HL-60 (cell line): ENCODE measurements around the gene GOLPH3L.
"Not testable (repeated sequence)": the region's sequence is repeated elsewhere in the genome, so short reads cannot be mapped to it uniquely, and the experiment has no call there.

Experiments
- DNase-seq, 2 experiments: peaks; one replicate each; pipeline ENCODE4 v3.0.0-alpha.2; 2010 to 2020; ENCODE audit warnings: low read depth in 1 of 2, low spot score in 1 of 2
- H3K27ac ChIP-seq: fragments of 250-450 bp; sonication (Bioruptor Pico); replicated peaks from 2 replicates; pipeline ENCODE4 v1.5.1; 2020; ENCODE audit warnings: mild to moderate bottlenecking, moderate library complexity
- H3K27me3 ChIP-seq: fragments of 250-450 bp; sonication (Bioruptor Pico); 2 replicates; pipeline ENCODE4 v1.5.1; 2021; ENCODE audit warnings: mild to moderate bottlenecking, moderate library complexity; ENCODE audit not compliant: insufficient read depth, poor library complexity, severe bottlenecking
- H3K4me3 ChIP-seq: replicated peaks from 2 replicates; pipeline ENCODE4 v1.5.1; 2011; ENCODE audit warnings: mild to moderate bottlenecking, control low read depth, low read length; ENCODE audit not compliant: insufficient read depth
- GABPA ChIP-seq: IDR thresholded peaks from 2 replicates; pipeline ENCODE4 v1.6.1; 2012; ENCODE audit warnings: low read depth
- POLR2AphosphoS5 ChIP-seq: IDR thresholded peaks from 2 replicates; pipeline ENCODE4 v1.6.1; 2012; ENCODE audit warnings: low read depth
- REST ChIP-seq: IDR thresholded peaks from 2 replicates; pipeline ENCODE4 v1.6.1; 2012; ENCODE audit warnings: low read depth; ENCODE audit not compliant: insufficient replicate concordance
- SPI1 ChIP-seq: IDR thresholded peaks from 2 replicates; pipeline ENCODE4 v1.6.1; 2012; ENCODE audit warnings: low read depth, mild to moderate bottlenecking, borderline replicate concordance
- TF ChIP-seq, protein P1 (sequence below): IDR thresholded peaks from one replicate; pipeline ENCODE4 v1.5.1; 2011; ENCODE audit warnings: low read length, control low read depth, inconsistent platforms; ENCODE audit not compliant: insufficient read depth

Gene GOLPH3L

GRCh38 chr1:150628766-150629114, 68.2 kb downstream of the GOLPH3L start:
- peak overlapping the region; percentile 94 for H3K27ac ChIP-seq
- TF ChIP-seq, protein P1, sequence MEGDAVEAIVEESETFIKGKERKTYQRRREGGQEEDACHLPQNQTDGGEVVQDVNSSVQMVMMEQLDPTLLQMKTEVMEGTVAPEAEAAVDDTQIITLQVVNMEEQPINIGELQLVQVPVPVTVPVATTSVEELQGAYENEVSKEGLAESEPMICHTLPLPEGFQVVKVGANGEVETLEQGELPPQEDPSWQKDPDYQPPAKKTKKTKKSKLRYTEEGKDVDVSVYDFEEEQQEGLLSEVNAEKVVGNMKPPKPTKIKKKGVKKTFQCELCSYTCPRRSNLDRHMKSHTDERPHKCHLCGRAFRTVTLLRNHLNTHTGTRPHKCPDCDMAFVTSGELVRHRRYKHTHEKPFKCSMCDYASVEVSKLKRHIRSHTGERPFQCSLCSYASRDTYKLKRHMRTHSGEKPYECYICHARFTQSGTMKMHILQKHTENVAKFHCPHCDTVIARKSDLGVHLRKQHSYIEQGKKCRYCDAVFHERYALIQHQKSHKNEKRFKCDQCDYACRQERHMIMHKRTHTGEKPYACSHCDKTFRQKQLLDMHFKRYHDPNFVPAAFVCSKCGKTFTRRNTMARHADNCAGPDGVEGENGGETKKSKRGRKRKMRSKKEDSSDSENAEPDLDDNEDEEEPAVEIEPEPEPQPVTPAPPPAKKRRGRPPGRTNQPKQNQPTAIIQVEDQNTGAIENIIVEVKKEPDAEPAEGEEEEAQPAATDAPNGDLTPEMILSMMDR, result no peak
- no peak for TF ChIP-seq GABPA
- TF ChIP-seq SPI1, result no peak
- TF ChIP-seq REST, result no peak
- no peak for TF ChIP-seq POLR2AphosphoS5
- peak overlapping the region; percentile 89 for H3K4me3 ChIP-seq
- no peaks in the 10 kb centered on the region for H3K27me3 ChIP-seq
- DNase-seq, result peak in 1 of 2 experiments; percentile 21

GRCh38 chr1:150627826-150628410, 69.0 kb downstream of the GOLPH3L start:
- peak overlapping the region; percentile 94 for H3K27ac ChIP-seq

GRCh38 chr1:150626150-150626549, 70.8 kb downstream of the GOLPH3L start:
- Histone ChIP-seq H3K4me3 (no peak overlapping the region), H3K27me3 (no peaks in the 10 kb centered on the region), H3K27ac (no peak overlapping the region)
- DNase-seq, result no peak
- TF ChIP-seq GABPA, result no peak
- TF ChIP-seq REST, result no peak
- TF ChIP-seq SPI1, result no peak
- TF ChIP-seq, protein P1, result no peak
- TF ChIP-seq POLR2AphosphoS5, result no peak

More at GRCh38 chr1:150627826-150628410, 69.0 kb downstream of the GOLPH3L start:
- H3K4me3 ChIP-seq, result peak overlapping the region; percentile 89
- DNase-seq, result peak; percentile 28 to 56
- H3K27me3 ChIP-seq, result no peaks in the 10 kb centered on the region
- peak; percentile 25; the same call in 1 of the 2 replicates for TF ChIP-seq SPI1
- TF ChIP-seq, protein P1, result no peak

GRCh38 chr1:150624546-150624945, 72.4 kb downstream of the GOLPH3L start:
- not testable (repeated sequence) for DNase-seq, H3K4me3 ChIP-seq, H3K27ac ChIP-seq, H3K27me3 ChIP-seq

DNA sequence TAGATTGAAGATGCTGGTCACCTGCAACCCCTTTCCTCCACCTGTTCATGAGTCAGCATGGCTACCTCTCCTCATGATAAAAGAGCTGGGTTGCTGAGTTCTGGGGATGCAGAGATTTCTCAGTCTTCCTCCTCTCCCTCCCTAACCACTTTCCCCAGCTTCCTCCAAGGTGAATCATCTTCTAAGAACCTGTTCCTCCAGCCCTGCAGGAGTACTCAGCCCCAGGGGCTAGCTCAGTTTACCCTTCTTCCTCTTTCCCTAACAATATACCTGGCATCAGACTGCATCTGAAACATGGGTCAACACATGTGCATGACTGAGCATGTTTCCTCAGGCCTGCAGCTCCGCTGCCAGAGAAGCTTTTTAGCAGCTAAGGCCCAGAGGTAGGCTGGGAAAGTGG, 72.8 kb downstream of the GOLPH3L start:
- not testable (repeated sequence) for H3K27me3 ChIP-seq, DNase-seq, H3K27ac ChIP-seq, H3K4me3 ChIP-seq
